Activated naive CD4-positive, alpha-beta T cell treated with anti-CD3 and anti-CD28 coated beads for 36 hours (primary cell): Measurements from ENCODE around the gene CFAP299. TPM values are rescaled to one million over a fixed set of nuclear protein-coding genes. Genes with fewer than 3 reads are reported as not detected.
A peak's percentile ranks its signal among the peaks of the same experiment; 100 is the strongest.
"Not testable (repeated sequence)": the region's sequence is repeated elsewhere in the genome, so short reads cannot be mapped to it uniquely, and the experiment has no call there.

Experiments
- CTCF ChIA-PET: fragments of 350-600 bp; sonication (Branson Sonifier 250); formaldehyde crosslinking; loops from one replicate; lab custom pipeline; 2021; ENCODE audit warnings: antibody characterized with exemption; lab: Charles Lee
- DNase-seq: peaks from one replicate; pipeline ENCODE4 v3.0.0-alpha.2; 2020
- H3K27ac Mint-ChIP-seq: one replicate; pipeline ENCODE4 v1.8.0; 2021; ENCODE audit warnings: mild to moderate bottlenecking, mixed read lengths
- H3K27me3 Mint-ChIP-seq: one replicate; pipeline ENCODE4 v1.8.0; 2021; ENCODE audit warnings: low read depth, mixed read lengths
- H3K36me3 Mint-ChIP-seq: one replicate; pipeline ENCODE4 v1.8.0; 2021; ENCODE audit warnings: low read depth, mixed read lengths
- H3K4me1 Mint-ChIP-seq: one replicate; pipeline ENCODE4 v1.8.0; 2021; ENCODE audit warnings: low read depth, mixed read lengths
- H3K4me3 Mint-ChIP-seq: one replicate; pipeline ENCODE4 v1.8.0; 2021; ENCODE audit warnings: mild to moderate bottlenecking, moderate library complexity, mixed read lengths
- H3K9me3 Mint-ChIP-seq: one replicate; pipeline ENCODE4 v1.8.0; 2021; ENCODE audit warnings: mixed read lengths
- intact Hi-C: fragments of 100-400 bp; cut with micrococcal nuclease; formaldehyde crosslinking; loops from one replicate; pipeline ENCODE4 v1.15.1; 2023
- total RNA-seq, 2 experiments: library from RNA; stranded (reverse); gene quantifications; one replicate each; pipeline ENCODE4 v1.2.3, GENCODE V29; 2021

Gene CFAP299
- total RNA-seq, 2 experiments from 2014 or later: not detected

- H3K4me3 Mint-ChIP-seq: no peak overlapping the region
- no peaks in the 10 kb centered on the region for H3K4me1 Mint-ChIP-seq
- DNase-seq: no peak
- no peaks in the 10 kb centered on the region for H3K9me3 Mint-ChIP-seq
- peaks cover 21% of the 10 kb centered on the region for H3K27me3 Mint-ChIP-seq
- CTCF ChIA-PET: no interaction called here
- no peak overlapping the region for H3K27ac Mint-ChIP-seq
- no peaks in the 10 kb centered on the region for H3K36me3 Mint-ChIP-seq
- intact Hi-C loops: no loop called here
These were observed 27.1 kb upstream of the CFAP299 start for GRCh38 chr4:80308466-80308822.

- Mint-ChIP-seq H3K36me3 (no peaks in the 10 kb centered on the region), H3K9me3 (no peaks in the 10 kb centered on the region), H3K4me1 (no peaks in the 10 kb centered on the region), H3K4me3 (no peak overlapping the region), H3K27me3 (peaks cover 21% of the 10 kb centered on the region), H3K27ac (no peak overlapping the region)
- intact Hi-C loops: no loop called here
- CTCF ChIA-PET: interaction anchor here (0.6 kb wide), 1 partner anchor 1134 kb away, joined by 3 read pairs; no protein-coding TSS in a partner anchor
- DNase-seq: no peak
These were observed 26.1 kb upstream of the CFAP299 start for GRCh38 chr4:80309294-80310004.

GRCh38 chr4:80311130-80311529, 24.4 kb upstream of the CFAP299 start:
- Mint-ChIP-seq H3K36me3 (no peaks in the 10 kb centered on the region), H3K27me3 (peaks cover 19% of the 10 kb centered on the region), H3K4me1 (no peaks in the 10 kb centered on the region), H3K9me3 (no peaks in the 10 kb centered on the region), H3K27ac (no peak overlapping the region), H3K4me3 (no peak overlapping the region)
- CTCF ChIA-PET: interaction anchor here (0.6 kb wide), 1 partner anchor 42 kb away, joined by 4 read pairs; no protein-coding TSS in a partner anchor
- DNase-seq: no peak
- intact Hi-C loops: no loop called here

GRCh38 chr4:80312124-80312523, 23.4 kb upstream of the CFAP299 start:
- no peaks in the 10 kb centered on the region for H3K4me1 Mint-ChIP-seq
- no peak overlapping the region for H3K4me3 Mint-ChIP-seq
- H3K27ac Mint-ChIP-seq: no peak overlapping the region
- DNase-seq: no peak
- peaks cover 10% of the 10 kb centered on the region for H3K27me3 Mint-ChIP-seq
- CTCF ChIA-PET: no interaction called here
- no peaks in the 10 kb centered on the region for H3K9me3 Mint-ChIP-seq
- H3K36me3 Mint-ChIP-seq: no peaks in the 10 kb centered on the region
- intact Hi-C loops: no loop called here

GRCh38 chr4:80313627-80314026, 21.9 kb upstream of the CFAP299 start:
- no peak for DNase-seq
- Mint-ChIP-seq H3K4me1 (no peaks in the 10 kb centered on the region), H3K27ac (no peak overlapping the region), H3K36me3 (no peaks in the 10 kb centered on the region), H3K4me3 (no peak overlapping the region), H3K27me3 (peaks cover 6% of the 10 kb centered on the region), H3K9me3 (no peaks in the 10 kb centered on the region)
- intact Hi-C loops: no loop called here
- CTCF ChIA-PET: no interaction called here

GRCh38 chr4:80315848-80316247, 19.7 kb upstream of the CFAP299 start:
- intact Hi-C loops, CTCF ChIA-PET, H3K4me1 Mint-ChIP-seq, H3K4me3 Mint-ChIP-seq, H3K27ac Mint-ChIP-seq, H3K36me3 Mint-ChIP-seq, H3K9me3 Mint-ChIP-seq, H3K27me3 Mint-ChIP-seq, DNase-seq: not testable (repeated sequence)

- no peaks in the 10 kb centered on the region for H3K36me3 Mint-ChIP-seq
- no peak overlapping the region for H3K4me3 Mint-ChIP-seq
- intact Hi-C loops: no loop called here
- H3K27ac Mint-ChIP-seq: no peak overlapping the region
- H3K9me3 Mint-ChIP-seq: no peaks in the 10 kb centered on the region
- H3K27me3 Mint-ChIP-seq: peaks cover 3% of the 10 kb centered on the region
- DNase-seq: no peak
- CTCF ChIA-PET: no interaction called here
- H3K4me1 Mint-ChIP-seq: no peaks in the 10 kb centered on the region
These were observed 14.2 kb upstream of the CFAP299 start for GRCh38 chr4:80321341-80321740.

- DNase-seq: no peak
- Mint-ChIP-seq H3K4me3 (no peak overlapping the region), H3K9me3 (no peaks in the 10 kb centered on the region), H3K36me3 (no peaks in the 10 kb centered on the region), H3K27ac (no peak overlapping the region), H3K27me3 (peaks cover 3% of the 10 kb centered on the region), H3K4me1 (no peaks in the 10 kb centered on the region)
- CTCF ChIA-PET: no interaction called here
- intact Hi-C loops: no loop called here
These were observed 13.8 kb upstream of the CFAP299 start for GRCh38 chr4:80321776-80322175.

- H3K27ac Mint-ChIP-seq: no peak overlapping the region
- no peaks in the 10 kb centered on the region for H3K9me3 Mint-ChIP-seq
- no peaks in the 10 kb centered on the region for H3K4me1 Mint-ChIP-seq
- DNase-seq: peak; percentile 26
- intact Hi-C loops: no loop called here
- CTCF ChIA-PET: no interaction called here
- H3K36me3 Mint-ChIP-seq: no peaks in the 10 kb centered on the region
- H3K4me3 Mint-ChIP-seq: no peak overlapping the region
- peaks cover 3% of the 10 kb centered on the region for H3K27me3 Mint-ChIP-seq
These were observed 12.8 kb upstream of the CFAP299 start for GRCh38 chr4:80322716-80323115.

- Mint-ChIP-seq H3K4me1 (no peaks in the 10 kb centered on the region), H3K36me3 (no peaks in the 10 kb centered on the region), H3K9me3 (no peaks in the 10 kb centered on the region), H3K27me3 (peaks cover 3% of the 10 kb centered on the region), H3K27ac (no peak overlapping the region), H3K4me3 (no peak overlapping the region)
- no peak for DNase-seq
- CTCF ChIA-PET: no interaction called here
- intact Hi-C loops: no loop called here
These were observed 11.4 kb upstream of the CFAP299 start for GRCh38 chr4:80324171-80324570.

- H3K4me3 Mint-ChIP-seq: no peak overlapping the region
- H3K36me3 Mint-ChIP-seq: no peaks in the 10 kb centered on the region
- intact Hi-C loops: no loop called here
- DNase-seq: no peak
- H3K4me1 Mint-ChIP-seq: peaks cover 5% of the 10 kb centered on the region
- CTCF ChIA-PET: no interaction called here
- peaks cover 7% of the 10 kb centered on the region for H3K27me3 Mint-ChIP-seq
- H3K9me3 Mint-ChIP-seq: no peaks in the 10 kb centered on the region
- H3K27ac Mint-ChIP-seq: no peak overlapping the region
These were observed 3.8 kb upstream of the CFAP299 start for GRCh38 chr4:80331693-80332092.

- CTCF ChIA-PET: no interaction called here
- peaks cover 7% of the 10 kb centered on the region for H3K27me3 Mint-ChIP-seq
- DNase-seq: no peak
- no peak overlapping the region for H3K4me3 Mint-ChIP-seq
- H3K36me3 Mint-ChIP-seq: no peaks in the 10 kb centered on the region
- peaks cover 5% of the 10 kb centered on the region for H3K4me1 Mint-ChIP-seq
- no peak overlapping the region for H3K27ac Mint-ChIP-seq
- H3K9me3 Mint-ChIP-seq: no peaks in the 10 kb centered on the region
- intact Hi-C loops: no loop called here
These were observed 2.4 kb upstream of the CFAP299 start for GRCh38 chr4:80333121-80333520.

GRCh38 chr4:80334568-80334967, 962 bp upstream of the CFAP299 start:
- intact Hi-C loops: no loop called here
- no peak overlapping the region for H3K4me3 Mint-ChIP-seq
- peaks cover 5% of the 10 kb centered on the region for H3K4me1 Mint-ChIP-seq
- no peak overlapping the region for H3K27ac Mint-ChIP-seq
- H3K27me3 Mint-ChIP-seq: peaks cover 9% of the 10 kb centered on the region
- CTCF ChIA-PET: no interaction called here
- no peaks in the 10 kb centered on the region for H3K36me3 Mint-ChIP-seq
- H3K9me3 Mint-ChIP-seq: no peaks in the 10 kb centered on the region
- no peak for DNase-seq
